PFSK-1 (cell line): ENCODE measurements around the gene FOXM1.

ENCODE experiments used
- FOXP2 ChIP-seq: optimal IDR thresholded peaks from 2 replicates; pipeline ENCODE3; 2011; ENCODE audit warnings: borderline replicate concordance, control low read depth, inconsistent platforms; ENCODE audit not compliant: insufficient read depth; ENCODE audit errors: extremely low read length, extremely low read depth
- POLR2AphosphoS5 ChIP-seq: IDR thresholded peaks from 2 replicates; pipeline ENCODE4 v1.6.1; 2012; ENCODE audit warnings: low read depth, mild to moderate bottlenecking, control low read depth, low read length, moderate library complexity
- SIN3A ChIP-seq: IDR thresholded peaks from 2 replicates; pipeline ENCODE4 v1.6.1; 2012; ENCODE audit warnings: mild to moderate bottlenecking, low read length, moderate library complexity, borderline replicate concordance; ENCODE audit not compliant: insufficient read depth
- TAF1 ChIP-seq: IDR thresholded peaks from 2 replicates; pipeline ENCODE4 v1.6.1; 2012; ENCODE audit warnings: low read length, control low read depth, borderline replicate concordance; ENCODE audit not compliant: insufficient read depth
- TF ChIP-seq, protein P1 (sequence below), 2 experiments: IDR thresholded peaks; 2 replicates each; pipeline versions ENCODE4 v1.6.1 to v1.8.0; 2011 to 2012; ENCODE audit warnings: low read depth in 2 of 2, low read length in 2 of 2, control low read depth in 1 of 2, inconsistent platforms in 1 of 2, mild to moderate bottlenecking in 1 of 2, moderate library complexity in 1 of 2; ENCODE audit not compliant: insufficient read depth in 1 of 2

The FOXM1 gene

DNA sequence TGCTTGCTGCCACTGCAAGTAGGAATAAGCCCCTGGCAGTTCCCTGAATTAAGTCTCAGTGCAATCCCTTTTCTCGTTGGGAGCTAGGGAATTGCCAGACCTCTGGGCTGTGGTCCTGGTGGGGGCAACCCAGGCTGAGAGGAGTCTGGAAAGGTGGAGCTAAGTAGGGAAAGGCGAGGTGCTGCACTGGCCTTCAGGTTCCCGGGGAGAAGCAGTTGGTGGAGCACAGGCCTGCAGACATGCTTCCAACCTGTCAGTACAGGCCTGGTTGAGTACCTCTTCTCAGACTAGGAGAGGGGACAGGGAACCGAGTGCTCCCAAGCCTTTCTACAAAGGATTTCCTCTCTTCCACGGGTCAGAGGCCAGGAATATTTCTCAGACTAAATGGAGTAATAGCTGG, 43.6 kb downstream of the FOXM1 start:
- TF ChIP-seq TAF1 (no peak), POLR2AphosphoS5 (no peak), FOXP2 (no peak), SIN3A (no peak)
- TF ChIP-seq, protein P1, sequence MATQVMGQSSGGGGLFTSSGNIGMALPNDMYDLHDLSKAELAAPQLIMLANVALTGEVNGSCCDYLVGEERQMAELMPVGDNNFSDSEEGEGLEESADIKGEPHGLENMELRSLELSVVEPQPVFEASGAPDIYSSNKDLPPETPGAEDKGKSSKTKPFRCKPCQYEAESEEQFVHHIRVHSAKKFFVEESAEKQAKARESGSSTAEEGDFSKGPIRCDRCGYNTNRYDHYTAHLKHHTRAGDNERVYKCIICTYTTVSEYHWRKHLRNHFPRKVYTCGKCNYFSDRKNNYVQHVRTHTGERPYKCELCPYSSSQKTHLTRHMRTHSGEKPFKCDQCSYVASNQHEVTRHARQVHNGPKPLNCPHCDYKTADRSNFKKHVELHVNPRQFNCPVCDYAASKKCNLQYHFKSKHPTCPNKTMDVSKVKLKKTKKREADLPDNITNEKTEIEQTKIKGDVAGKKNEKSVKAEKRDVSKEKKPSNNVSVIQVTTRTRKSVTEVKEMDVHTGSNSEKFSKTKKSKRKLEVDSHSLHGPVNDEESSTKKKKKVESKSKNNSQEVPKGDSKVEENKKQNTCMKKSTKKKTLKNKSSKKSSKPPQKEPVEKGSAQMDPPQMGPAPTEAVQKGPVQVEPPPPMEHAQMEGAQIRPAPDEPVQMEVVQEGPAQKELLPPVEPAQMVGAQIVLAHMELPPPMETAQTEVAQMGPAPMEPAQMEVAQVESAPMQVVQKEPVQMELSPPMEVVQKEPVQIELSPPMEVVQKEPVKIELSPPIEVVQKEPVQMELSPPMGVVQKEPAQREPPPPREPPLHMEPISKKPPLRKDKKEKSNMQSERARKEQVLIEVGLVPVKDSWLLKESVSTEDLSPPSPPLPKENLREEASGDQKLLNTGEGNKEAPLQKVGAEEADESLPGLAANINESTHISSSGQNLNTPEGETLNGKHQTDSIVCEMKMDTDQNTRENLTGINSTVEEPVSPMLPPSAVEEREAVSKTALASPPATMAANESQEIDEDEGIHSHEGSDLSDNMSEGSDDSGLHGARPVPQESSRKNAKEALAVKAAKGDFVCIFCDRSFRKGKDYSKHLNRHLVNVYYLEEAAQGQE (IDR thresholded peaks at IDR 0.05; ENCODE audit: insufficient read depth in 1 of 2, low read depth in 2 of 2, low read length in 2 of 2): no peak

DNA sequence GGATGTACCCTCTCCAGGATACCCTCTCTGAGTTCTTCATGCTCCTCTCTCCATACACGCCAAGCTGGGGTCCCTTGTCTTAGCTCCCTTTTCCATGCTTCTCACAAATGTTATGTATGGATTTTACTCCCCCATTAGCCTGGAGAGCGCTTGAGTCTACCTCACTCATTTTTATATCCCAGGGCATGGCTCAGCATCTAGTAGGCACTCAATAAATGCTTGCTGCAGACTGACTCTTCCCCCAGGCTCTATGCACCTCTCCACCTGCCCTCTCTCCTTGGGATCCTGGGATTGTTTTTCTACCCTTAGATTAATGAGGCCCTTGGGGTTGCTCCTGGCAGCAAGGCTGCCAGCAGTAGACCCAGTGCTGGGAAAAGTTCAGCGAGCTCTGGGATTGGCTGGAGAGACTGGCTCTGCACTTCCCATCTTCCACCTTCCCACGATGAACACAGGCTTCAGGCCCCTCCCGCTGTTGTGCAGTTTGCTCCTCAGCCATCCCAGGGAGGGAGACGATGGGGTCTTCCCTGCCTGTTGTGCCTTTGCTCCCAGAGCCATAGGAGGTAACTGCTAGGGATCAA, 44.3 kb downstream of the FOXM1 start:
- TF ChIP-seq POLR2AphosphoS5 (no peak), SIN3A (no peak), TAF1 (no peak)
- TF ChIP-seq, protein P1 (IDR thresholded peaks at IDR 0.05; ENCODE audit: insufficient read depth in 1 of 2, low read depth in 2 of 2, low read length in 2 of 2): no peak

DNA sequence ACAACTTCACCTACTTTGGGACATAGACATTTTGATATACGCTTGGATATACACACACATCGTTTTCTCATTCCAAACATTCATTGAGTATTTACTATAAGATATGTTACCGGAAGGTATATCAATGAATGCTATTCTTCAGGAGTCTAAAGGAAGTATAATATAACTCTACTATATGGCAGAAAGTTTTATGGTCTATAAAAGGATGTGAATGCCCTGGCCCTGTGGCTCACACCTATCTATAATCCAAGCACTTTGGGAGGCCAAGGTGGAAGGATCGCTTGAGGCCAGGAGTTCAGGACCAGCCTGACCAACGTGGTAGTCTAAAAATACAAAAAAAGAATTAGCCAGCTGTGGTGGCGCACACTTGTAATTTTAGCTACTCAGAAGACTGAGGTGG, 47.7 kb downstream of the FOXM1 start:
- no peak for TF ChIP-seq TAF1
- no peak for TF ChIP-seq POLR2AphosphoS5
- no peak for TF ChIP-seq SIN3A
- TF ChIP-seq FOXP2: no peak
- TF ChIP-seq, protein P1 (IDR thresholded peaks at IDR 0.05; ENCODE audit: insufficient read depth in 1 of 2, low read depth in 2 of 2, low read length in 2 of 2): no peak

DNA sequence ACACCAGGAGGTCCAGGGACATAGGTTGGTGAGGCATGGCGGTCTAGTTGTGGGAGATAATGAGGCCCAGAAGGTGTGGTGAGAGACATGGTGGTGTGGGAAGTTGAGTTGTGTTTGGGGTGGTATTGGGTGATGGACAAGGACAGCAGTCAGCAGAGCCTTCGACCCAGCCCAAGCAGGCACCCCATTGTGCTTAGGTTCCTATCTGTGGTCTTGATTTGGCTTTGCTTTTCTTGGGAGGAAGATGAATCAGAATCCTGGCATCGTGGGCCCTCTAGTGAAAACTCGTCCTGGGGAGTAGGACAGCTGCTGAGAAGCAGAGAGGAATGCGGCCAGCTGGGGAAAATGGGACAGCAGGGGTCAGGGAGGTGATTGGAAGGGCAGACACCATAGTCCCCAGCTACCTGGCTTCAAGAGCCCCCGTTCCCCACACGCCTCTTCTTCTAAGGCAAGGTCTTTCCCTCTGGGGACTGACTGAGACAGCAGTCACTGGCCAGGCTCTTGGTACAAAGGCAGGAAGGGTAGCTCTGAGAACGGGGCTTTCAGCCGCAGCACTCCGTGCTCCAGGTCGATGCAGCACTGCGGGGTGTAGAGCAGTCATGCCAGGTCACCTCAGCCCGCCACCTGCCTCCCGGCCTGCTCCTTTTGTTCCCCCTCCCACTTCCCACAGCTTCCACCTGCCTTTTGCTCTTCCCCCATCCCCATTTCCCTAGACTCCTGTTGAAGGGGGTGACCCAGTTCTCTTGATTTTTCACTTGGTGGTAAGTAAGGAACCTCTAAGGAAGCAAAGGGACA, 50.1 kb downstream of the FOXM1 start:
- no peak for TF ChIP-seq SIN3A
- TF ChIP-seq, protein P1 (IDR thresholded peaks at IDR 0.05; ENCODE audit: insufficient read depth in 1 of 2, low read depth in 2 of 2, low read length in 2 of 2): no peak
- no peak for TF ChIP-seq POLR2AphosphoS5
- no peak for TF ChIP-seq TAF1
- no peak for TF ChIP-seq FOXP2
